ENCODE measurements around the gene SUSD5. TPM values are rescaled to one million over a fixed set of nuclear protein-coding genes. Genes with fewer than 3 reads are reported as not detected.
"Not testable (repeated sequence)": the region's sequence is repeated elsewhere in the genome, so short reads cannot be mapped to it uniquely, and the experiment has no call there.

Gene SUSD5
- total RNA-seq, 1 donor from 2014 or later = 15.8 TPM

- DNase-seq (ENCODE audit: extremely low read depth, low read depth, low spot score) = no peak
Observed at GRCh38 chr3:33155301-33155700, 63.3 kb downstream of the SUSD5 start.

- DNase-seq (ENCODE audit: extremely low read depth, low read depth, low spot score) = no peak
Observed at GRCh38 chr3:33153782-33154181, 64.8 kb downstream of the SUSD5 start.

GRCh38 chr3:33152363-33153360 is 65.9 kb downstream of the SUSD5 start:
- no peak for DNase-seq (ENCODE audit: extremely low read depth, low read depth, low spot score)

DNA sequence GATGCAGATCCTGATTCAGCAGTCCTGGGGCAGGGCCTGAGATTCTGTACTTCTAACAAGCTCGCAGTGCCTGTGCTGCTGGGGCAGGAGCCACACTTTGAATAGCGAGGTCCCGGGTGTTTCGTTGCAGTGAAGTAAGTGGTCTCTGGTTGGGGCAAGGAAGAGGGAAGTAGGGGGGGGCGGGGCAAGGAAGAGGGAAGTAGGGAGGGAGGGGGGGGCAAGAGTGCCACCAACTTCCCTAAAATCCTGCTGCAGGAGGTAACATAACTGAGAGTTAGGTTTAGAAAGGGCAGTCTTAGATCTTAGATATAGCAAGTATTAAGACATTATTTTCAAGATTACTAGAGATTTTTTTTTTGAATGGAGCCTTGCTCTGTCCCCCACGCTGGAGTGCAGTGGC is 69.3 kb downstream of the SUSD5 start:
- no peak for DNase-seq (ENCODE audit: extremely low read depth, low read depth, low spot score)

DNA sequence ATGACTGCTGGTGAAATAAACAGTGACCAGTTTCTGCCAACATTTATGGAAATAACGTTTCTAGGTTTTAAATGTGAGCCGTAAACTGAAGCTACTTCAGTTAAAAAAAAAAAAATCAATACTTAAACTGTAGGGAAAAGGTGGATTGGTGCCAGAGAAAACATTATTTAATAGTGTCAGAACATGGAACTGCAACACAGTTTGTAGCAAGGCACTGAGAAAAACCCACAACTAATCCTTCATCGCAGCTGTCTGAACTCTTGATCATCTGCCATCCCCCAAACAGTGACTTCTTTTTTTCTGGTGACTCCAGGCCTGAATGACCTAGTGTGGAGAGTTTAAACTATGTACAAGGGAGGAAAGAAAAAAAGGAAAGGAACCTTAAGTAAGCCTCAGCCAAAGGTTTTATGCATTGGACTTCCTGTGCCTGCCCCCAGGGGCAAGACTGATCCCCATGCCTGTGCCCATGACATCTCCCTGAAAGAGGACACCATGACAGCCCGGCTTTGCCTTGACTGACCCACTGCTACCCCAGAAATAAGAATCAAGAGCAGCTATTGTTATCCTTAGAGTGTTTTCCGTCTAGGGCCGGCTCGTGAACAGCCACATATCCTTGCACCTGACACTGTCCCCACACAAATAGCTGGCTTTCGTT is 71.7 kb downstream of the SUSD5 start:
- no peak for DNase-seq (ENCODE audit: extremely low read depth, low read depth, low spot score)

DNA sequence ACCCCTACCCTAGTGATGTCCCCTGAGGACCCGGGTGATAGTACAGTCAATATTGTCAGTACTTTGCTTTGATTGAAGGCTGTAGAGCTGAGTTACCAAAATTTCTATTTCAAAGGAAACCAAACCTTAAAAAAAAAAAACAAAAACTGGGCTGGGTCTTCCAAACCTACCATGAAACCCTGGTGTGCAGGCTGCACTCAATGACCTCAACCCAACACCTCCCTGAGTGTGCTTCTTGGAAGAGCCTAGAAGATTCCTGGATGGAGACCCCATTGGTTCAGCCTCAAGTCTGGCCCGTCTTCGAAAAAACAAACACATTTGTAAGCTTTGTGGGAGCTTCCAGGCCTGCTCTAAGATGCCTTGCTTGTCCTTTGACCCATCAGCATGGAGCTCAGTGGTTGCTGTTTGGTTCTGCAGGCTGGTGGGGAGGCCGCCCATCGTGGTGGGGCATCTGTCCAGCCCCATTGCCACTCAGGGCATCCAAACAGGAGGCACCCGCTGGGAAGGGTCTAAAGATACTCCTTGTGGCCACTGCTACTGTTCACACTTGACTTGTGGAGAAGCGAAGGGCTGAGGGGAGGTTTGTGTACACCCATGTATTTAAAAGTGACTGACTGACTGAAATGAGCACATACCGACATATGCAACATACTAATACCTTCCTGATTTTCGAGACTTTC is 72.6 kb downstream of the SUSD5 start:
- DNase-seq (ENCODE audit: extremely low read depth, low read depth, low spot score) = no peak

DNA sequence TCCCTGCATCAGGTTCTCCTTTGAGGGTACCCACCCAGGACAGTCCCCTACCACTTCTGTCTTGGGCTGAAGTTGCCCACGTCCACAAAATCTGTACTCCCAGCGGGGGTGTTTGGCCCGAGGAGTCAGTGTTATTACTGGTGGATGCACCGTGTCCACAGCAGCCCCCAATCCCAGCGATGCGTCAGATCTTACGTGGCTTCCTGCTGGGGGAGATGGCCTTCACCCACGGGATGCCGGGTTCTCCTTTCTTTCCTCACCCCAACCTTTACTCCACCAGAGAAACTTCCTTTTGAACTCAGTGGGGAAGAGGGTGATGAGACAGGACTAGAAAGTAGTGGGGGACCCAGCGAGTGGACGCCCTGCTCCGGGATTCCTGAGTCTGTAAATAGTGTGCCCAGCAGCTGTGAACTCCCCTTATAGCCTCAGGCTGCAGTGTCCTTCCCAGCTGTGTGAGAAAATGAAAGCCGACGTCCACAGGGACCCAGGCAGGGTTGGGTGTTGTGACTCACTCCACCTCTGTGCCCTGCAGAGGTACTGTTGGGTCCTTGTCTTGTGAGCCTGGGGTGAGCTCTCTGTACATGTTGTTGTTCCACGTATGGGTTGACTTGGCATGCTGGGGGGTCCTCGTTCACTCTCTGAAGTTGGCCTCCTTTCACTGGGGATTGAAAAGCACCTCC is 73.2 kb downstream of the SUSD5 start:
- no peak for DNase-seq (ENCODE audit: extremely low read depth, low read depth, low spot score)

DNA sequence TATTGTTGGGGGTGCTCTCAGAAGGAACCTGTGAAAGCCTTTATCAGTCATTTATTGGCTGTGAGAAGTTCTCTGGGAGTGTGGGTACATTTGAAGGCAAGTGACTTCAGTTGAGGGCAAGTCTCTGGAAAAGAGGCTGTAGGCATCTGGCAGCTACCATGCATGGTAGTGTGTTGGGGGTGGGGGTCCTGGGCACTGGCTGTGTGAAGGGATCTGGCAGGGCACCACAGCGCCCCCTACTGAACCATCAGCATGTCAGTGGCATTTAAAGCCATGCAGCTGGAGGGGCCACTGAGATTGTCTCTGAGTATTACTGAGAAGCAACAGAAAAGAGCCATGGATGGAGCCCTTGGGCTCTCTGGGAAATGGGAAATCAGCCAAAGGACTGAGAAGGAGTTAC is 74.2 kb downstream of the SUSD5 start:
- no peak for DNase-seq (ENCODE audit: extremely low read depth, low read depth, low spot score)

DNA sequence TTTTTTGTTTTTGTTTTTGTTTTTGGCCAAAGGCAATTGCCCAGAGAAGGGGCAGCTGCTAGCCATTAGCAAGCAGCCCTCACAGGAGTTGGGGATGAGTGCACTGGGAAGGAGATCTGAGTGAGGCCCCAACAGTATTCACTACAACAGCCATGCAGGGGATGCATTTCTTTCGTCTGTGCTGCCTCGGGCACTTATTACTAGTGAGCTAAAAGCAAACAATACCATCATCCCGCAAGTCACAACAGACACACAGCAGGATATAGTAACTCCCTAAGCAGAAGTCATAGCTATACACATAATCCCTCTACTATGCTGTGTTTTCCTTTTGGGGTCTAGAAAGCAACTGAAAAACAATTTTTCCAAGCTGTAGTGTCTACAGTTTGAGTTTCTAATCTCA is 77.6 kb downstream of the SUSD5 start:
- DNase-seq (ENCODE audit: extremely low read depth, low read depth, low spot score) = no peak

DNA sequence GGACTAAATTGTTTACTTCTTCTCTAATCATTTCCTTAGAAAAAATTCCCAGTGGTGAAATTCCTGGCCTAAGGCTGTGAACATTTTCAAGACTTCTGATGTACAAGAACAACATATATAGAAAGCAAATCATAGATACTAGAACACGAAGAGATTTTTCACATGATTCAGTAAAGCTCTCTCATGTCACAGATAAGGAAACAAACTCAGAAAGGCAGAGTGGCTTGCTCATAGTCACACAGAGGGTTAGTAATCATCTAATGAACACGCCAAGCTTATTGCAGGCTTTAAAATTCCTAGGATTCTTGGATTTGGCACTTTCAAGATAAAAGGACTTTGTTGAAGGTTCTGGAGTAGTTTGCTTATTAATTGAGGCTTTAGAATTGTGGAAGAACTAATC is 78.6 kb downstream of the SUSD5 start:
- no peak for DNase-seq (ENCODE audit: extremely low read depth, low read depth, low spot score)

DNA sequence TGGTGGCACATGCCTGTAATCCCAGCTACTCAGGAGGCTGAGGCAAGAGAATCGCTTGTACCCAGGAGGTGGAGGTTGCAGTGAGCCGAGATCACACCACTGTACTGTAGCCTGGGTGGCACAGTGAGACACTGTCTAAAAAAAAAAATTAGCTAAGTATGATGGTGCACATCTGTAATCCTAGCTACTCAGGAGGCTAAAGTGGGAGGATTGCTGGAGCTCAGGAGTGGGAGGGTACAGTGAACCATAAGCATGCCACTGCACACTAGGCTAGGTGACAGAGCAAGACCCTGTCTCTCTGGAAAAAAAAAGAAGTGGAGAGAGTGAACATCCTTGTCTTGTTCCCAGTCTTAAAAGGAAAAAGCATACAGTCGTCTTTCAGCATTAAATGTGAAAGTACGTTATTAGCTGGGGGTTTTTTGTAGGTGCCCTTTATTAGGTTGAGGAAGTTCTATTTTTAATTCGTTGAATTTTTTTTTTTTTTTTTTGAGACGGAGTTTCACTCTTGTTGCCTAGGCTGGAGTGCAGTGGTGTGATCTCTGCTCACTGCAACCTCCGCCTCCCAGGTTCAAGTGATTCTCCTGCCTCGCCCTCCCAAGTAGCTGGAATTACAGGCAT is 79.5 kb downstream of the SUSD5 start:
- not testable (repeated sequence) for DNase-seq (ENCODE audit: extremely low read depth, low read depth, low spot score)

DNA sequence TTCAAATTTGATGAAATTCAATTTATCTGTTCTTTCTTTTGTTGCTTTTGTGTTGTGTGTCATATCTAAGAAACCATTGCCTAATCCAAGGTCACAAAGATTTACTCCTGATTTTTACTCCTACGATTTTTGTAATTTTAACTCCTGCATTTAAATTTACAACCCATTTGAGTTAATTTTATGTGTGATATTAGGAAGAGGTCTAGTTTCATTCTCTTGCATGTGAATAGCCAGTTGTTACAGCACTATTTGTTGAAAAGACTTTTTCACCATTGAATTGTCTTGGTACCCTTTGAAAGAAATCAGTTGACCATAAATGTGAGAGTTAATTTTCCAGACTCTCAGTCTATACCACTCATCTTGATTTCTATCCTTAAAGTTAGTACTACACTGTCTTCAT is 80.9 kb downstream of the SUSD5 start:
- no peak for DNase-seq (ENCODE audit: extremely low read depth, low read depth, low spot score)

- DNase-seq (ENCODE audit: extremely low read depth, low read depth, low spot score) = no peak
Observed at GRCh38 chr3:33134026-33134625, 84.5 kb downstream of the SUSD5 start.

DNA sequence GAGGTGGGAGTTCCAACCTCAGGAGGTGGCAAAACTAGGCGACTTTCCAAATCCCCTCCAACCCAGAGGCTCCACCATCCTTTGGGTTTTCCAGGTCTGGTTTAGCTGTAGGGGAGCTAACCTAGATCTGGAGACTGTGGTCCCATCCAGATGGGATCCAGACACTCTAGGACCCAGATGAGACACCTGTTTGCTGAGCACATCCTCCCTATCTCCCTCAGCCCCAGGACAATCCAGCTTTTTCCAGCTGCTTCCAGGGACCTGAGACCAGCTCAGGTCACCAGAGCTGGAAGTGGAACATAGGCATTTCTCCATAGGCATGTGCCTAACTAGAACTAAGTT is 86.6 kb downstream of the SUSD5 start:
- no peak for DNase-seq (ENCODE audit: extremely low read depth, low read depth, low spot score)

DNA sequence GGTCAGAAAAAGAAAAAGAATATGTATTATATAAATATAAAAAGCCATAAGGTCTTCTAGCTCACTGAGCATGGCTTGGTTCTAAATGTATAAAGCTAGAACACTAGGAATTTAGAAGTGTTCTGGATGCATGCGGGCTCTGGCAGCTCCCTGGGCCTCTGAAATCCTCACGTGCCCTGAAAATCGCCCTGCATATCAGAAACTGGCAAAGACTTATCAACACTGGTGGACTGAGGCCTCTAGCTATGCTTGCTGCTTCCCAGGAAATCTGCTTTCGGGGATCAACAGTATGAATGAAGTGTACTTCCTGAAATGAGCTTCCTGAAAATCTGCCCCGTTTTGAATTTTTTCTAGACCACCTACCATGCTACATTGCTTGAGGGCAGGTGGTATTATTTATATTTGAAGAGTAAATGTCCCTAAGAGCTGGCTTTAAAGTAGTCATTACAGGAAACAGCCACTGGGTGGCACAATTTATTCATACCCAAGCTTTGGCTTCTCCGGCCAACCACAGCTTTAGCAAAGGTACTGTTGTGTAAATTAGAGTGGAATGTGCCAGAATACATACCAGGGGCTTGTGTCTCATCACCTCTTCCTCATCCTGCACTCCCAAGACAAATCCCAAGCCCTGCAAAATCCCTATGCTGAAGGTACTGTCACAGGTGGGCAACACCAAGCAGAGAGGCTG is 87.1 kb downstream of the SUSD5 start:
- peak; percentile 68 for DNase-seq (ENCODE audit: extremely low read depth, low read depth, low spot score)

DNA sequence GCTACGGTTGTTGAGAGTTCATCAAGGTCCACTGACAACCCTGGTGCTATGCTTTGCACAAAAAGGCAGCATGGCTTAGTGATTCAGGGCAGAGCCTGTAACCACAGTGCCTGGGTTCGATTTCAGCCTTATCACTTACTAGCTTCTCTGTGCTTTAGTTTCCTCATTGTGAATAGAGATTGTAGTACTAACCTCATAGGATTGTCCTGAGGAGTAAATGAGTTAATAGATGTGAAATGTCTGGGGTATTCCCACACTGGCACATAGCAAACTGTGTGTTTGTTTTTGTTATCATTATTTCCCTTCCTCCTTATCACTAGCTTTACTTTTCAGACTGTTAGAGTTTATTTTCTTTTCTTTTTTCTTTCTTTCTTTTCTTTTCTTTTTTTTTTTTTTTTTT is 88.5 kb downstream of the SUSD5 start:
- DNase-seq (ENCODE audit: extremely low read depth, low read depth, low spot score) = no peak

DNA sequence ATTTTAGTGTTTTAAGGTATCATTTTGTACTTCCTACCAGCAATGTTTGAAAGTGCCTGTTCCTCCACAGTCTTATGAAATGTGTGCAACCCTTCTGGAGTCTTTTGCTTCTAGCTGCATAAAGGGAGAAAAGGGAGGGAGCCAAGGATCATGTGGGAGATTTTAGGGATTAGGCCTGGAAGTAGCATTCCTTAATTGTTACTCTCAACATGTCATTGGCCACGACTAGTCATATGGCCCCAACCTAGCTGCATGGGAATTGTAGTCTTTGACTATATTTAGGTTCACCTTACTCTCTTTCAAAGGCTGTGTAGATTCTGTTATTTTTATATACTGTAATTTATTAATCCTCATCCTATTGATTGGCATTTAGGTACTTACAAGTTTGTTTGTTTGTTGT is 89.9 kb downstream of the SUSD5 start:
- DNase-seq (ENCODE audit: extremely low read depth, low read depth, low spot score) = no peak

GRCh38 chr3:33125840-33126239 is 92.8 kb downstream of the SUSD5 start:
- no peak for DNase-seq (ENCODE audit: extremely low read depth, low read depth, low spot score)

- no peak for DNase-seq (ENCODE audit: extremely low read depth, low read depth, low spot score)
Observed at GRCh38 chr3:33124638-33125037, 94.0 kb downstream of the SUSD5 start.

DNA sequence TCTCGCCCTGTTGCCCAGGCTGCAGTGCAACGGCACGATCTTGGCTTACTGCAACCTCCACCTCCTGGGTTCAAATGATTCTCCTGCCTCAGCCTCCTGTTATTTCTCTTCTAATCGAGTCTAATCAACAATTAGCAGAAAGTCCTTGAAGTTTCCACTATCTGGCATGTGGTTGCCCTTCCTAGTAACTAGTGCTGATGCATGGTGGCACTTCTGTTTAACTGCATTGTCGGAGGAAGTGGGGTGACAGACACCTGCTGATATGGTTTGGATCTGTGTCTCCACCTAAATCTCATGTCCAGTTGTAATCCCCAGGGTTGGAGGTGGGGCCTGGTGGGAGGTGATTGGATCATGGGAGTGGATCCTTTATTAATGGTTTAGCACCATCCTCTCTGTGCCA is 95.6 kb downstream of the SUSD5 start:
- DNase-seq (ENCODE audit: extremely low read depth, low read depth, low spot score) = no peak

Measured in glomerular endothelial cell (primary cell).